ENCODE measurements around the gene CST4.
"Not testable (repeated sequence)": the region's sequence is repeated elsewhere in the genome, so short reads cannot be mapped to it uniquely, and the experiment has no call there.

Gene CST4

DNA sequence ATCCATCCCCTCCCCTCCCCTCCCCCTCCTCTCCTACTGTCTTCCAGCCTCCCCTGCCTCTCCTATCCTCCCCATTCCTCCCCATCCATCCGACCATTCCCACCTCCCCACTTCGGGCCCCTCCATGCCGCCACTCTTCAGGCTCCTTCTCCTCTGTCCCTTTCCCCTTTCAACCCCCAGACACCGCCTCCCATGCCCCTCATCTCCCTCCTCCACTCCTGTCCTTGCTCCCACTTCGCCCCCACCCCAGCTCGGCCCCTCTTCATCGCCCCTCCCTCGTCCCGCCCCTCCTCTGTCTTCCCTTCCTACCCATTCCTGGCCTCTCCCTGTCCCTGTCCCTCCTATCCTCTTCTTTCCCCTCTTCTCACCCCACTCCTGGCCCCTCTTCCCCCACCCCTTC, 50.5 kb downstream of the CST4 start:
- no peak for TF ChIP-seq CTCF (IDR thresholded peaks at IDR 0.05; ENCODE audit: low read depth, low read length)
- DNase-seq (ENCODE audit: extremely low read depth, low read depth), result no peak

DNA sequence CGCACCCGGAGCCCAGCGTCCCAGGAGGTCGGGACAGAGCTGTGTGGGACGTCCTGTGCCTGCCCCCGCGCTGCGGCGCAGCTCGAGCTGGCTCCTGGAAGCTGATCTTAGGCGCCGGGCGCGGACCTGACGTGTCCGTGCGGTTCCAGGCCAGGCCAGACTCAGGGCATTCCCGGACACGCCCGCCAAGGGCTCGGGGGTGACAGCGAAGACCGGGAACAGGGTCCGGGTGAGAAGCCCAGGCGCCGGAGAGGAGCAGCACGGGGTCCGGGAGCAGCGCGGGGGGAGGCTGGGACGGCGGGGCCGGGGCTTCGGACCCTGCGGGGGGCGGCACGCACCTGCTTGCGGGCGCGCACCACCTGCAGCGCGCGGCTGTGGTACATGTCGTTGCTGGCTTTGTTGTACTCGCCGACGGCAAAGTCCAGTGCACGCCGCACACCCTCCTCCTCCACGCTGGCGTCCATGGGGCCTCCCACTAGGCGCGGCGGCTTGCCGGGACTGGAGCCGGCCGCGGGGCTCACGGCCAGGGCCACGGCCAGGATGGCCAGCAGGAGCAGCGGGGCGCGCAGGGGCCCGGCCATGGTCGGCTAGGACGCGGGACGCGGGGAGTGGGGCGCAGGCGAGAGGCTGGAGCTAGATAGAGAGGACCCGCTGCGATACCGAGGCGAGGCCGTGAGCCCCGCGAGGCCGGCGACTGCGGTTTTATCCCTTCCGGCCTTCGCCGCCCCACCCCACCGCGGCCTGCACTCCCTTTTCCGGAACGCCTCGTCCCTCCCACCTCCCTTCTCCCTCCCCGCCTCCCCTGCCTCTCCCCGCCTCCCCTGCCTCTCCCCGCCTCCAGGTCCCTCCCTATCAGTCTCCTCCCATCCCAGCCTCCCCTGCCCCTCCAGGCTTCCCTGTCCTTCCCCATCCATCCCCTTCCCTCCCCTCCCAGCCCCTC, 51.3 kb downstream of the CST4 start, which contains the start of gene CST3:
TSS of gene CST3 (minus strand) at position 674 of the 940 bp plus-strand sequence. CDS start at position 581, 93 bp downstream.
- no peak for TF ChIP-seq CTCF (IDR thresholded peaks at IDR 0.05; ENCODE audit: low read depth, low read length)

GRCh38 chr20:23636908-23637281, 51.9 kb downstream of the CST4 start:
- TF ChIP-seq CTCF (IDR thresholded peaks at IDR 0.05; ENCODE audit: low read depth, low read length), result no peak
- DNase-seq (ENCODE audit: extremely low read depth, low read depth), result no peak

More for the DNA sequence above, 51.3 kb downstream of the CST4 start, which contains the start of gene CST3:
- peak; percentile 69 for DNase-seq (ENCODE audit: extremely low read depth, low read depth)

DNA sequence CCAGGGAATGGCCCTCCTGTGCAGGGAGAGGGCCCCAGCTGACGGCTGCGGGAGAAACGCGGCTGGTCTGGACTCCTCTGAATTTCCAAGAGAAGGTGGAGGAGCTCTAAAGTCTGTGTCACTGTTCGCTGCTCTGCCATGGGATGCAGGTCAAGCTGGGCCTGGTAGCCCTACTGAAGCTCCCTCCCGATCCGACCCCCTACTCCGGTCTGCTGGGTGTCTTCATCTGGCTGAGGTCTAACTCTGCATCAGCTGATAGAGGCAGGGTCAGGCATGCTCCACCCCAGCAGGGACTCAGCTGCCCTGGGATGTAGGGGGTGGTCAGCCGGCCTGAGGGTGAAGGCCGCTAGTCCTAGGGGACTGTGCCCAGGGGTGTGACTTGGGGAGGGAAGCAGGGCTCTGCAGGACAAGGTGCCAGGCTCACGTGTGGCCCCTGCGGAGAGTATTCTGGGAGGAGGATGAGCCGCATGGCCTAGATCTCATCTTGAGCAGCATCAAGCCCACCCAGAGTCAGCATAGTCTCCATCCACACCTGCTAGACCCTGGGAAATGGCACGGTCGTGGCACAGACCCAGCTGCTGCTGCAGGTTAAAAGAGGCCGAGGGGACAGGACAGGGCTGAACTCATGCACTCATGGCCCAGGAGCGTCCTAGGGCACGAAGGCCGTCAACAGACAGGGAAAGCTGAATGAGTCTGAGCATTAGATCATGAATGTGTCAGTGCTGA, 52.5 kb downstream of the CST4 start:
- DNase-seq (ENCODE audit: extremely low read depth, low read depth), result no peak
- no peak for TF ChIP-seq CTCF (IDR thresholded peaks at IDR 0.05; ENCODE audit: low read depth, low read length)

DNA sequence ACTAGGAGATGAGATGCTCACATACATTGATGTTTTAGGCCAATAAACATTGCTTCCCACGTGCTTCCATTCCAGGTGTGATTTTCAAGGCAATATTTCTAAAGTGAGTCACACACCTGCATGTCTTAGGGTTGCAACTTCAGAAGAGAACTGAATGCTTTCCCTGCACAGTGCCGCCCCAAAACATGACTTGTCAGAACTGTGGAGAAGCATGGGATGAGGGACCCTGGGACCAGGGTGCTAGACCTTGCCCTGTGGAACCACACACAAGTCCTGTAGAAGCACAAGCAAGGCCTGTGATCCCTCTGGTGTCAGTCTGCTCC, 53.1 kb downstream of the CST4 start:
- not testable (repeated sequence) for DNase-seq (ENCODE audit: extremely low read depth, low read depth)
